ENCODE measurements around the gene ARHGAP18. TPM values are rescaled to one million over a fixed set of nuclear protein-coding genes. Genes with fewer than 3 reads are reported as not detected.
"Not testable (repeated sequence)": the region's sequence is repeated elsewhere in the genome, so short reads cannot be mapped to it uniquely, and the experiment has no call there.

ARHGAP18 gene
- total and polyA plus RNA-seq, 2 donors: 4.9 to 39.5 TPM

DNA sequence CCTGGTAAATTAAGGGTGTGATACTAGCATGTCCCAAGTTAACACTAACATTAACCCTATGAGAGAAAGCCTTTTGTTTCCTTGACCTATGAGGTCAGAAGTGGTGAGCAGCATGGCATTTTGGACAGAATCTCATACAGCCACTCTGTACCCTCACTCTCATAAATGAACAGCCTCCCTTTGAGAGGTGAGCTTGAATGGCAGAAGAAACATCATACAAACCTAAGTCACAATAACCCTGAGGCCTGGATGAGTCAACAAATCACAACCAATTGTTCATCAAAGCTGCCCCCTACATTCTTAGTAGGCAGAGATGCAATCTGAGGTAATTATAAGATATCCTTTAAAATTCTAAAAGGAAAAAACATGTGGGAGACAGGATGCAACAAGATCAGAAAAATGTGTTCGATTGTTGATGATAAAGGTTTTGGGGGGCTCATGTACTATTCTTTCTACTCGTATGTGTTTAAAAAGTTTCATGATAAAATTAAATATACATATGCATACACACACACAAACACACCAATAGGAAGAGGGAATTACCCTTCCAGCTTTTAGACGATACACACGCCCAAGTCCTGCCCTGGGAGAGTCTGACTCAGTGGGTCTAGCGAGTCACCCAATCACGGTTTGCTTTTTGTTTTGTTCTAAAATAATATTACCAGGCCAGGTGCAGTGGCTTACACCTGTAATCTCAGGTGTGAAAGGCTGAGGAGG, 117.3 kb downstream of the ARHGAP18 start:
- Histone ChIP-seq H3K4me3 (ENCODE audit: low read depth, low read length) (no peak overlapping the region), H3K36me3 (ENCODE audit: insufficient read depth) (no peaks in the 10 kb centered on the region), H3K4me1 (ENCODE audit: insufficient read depth) (no peaks in the 10 kb centered on the region), H3K27ac (ENCODE audit: low read depth) (no peak overlapping the region)
- 81% methylated on average over 6 of the region's 6 CpGs for WGBS
- no peak for DNase-seq (ENCODE audit: extremely low spot score)

DNA sequence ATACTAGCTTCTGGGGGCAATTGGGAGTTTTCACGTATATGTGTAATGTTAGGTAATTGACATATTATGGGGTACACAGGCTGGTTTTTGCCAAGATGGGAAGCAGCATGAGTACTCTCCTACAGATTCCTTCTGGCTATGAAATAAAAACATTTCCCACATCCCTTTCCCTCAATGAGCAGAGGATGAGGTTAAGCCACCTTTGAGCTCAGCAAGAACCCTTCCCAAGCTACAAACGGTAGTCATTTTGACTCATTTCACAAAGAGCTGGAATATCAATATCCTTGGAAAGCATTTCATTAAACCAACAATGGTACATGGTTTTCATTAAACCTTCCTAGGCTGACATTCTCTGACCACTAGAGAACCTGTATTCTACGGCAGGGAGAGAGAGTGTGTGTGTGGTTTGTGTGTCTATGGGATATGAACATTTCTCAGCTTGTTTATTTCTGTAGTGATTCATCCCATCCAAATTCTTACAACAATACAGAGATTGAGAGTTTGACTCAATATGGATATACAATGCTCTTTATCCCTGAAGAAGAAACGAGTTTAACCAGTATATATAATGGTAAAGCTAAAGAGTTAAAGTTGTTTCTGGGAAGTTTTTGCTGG, 119.5 kb downstream of the ARHGAP18 start:
- DNase-seq (ENCODE audit: extremely low spot score): no peak
- Histone ChIP-seq H3K4me1 (ENCODE audit: insufficient read depth) (no peaks in the 10 kb centered on the region), H3K4me3 (ENCODE audit: low read depth, low read length) (no peak overlapping the region), H3K36me3 (ENCODE audit: insufficient read depth) (no peaks in the 10 kb centered on the region), H3K27ac (ENCODE audit: low read depth) (no peak overlapping the region)
- 88% methylated on average over 4 of the region's 4 CpGs for WGBS

DNA sequence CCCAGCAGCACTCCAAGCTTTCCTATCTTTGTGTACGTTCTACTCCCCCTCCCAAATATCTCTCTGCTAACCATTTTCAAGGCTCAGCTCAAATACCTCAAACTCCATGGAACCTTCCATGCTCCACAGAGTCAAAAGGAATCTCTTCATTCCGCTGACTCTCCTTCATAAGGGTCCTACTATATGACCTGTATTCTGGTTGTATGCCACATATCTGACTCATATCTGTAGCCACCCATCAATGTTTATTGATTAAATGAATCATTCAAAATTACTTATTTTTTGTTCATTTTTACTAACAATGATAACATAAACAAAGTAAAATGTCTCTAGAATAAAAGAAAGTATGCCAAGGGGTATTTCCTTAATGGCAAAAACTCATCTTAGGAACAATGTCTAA, 123.2 kb downstream of the ARHGAP18 start:
- no peak for DNase-seq (ENCODE audit: extremely low spot score)
- no peaks in the 10 kb centered on the region for H3K4me1 ChIP-seq (ENCODE audit: insufficient read depth)
- no peak overlapping the region for H3K27ac ChIP-seq (ENCODE audit: low read depth)
- 86% methylated on average over 2 of the region's 2 CpGs for WGBS
- H3K4me3 ChIP-seq (ENCODE audit: low read depth, low read length): no peak overlapping the region
- H3K36me3 ChIP-seq (ENCODE audit: insufficient read depth): peaks cover 2% of the 10 kb centered on the region

GRCh38 chr6:129583866-129584265, 126.1 kb downstream of the ARHGAP18 start:
- DNase-seq (ENCODE audit: extremely low spot score): peak; percentile 61
- H3K36me3 ChIP-seq (ENCODE audit: insufficient read depth): peaks cover 2% of the 10 kb centered on the region
- H3K27ac ChIP-seq (ENCODE audit: low read depth): no peak overlapping the region
- H3K4me3 ChIP-seq (ENCODE audit: low read depth, low read length): no peak overlapping the region
- WGBS: 68% methylated on average over 7 of the region's 7 CpGs
- H3K4me1 ChIP-seq (ENCODE audit: insufficient read depth): no peaks in the 10 kb centered on the region

GRCh38 chr6:129578315-129578714, 131.7 kb downstream of the ARHGAP18 start:
- no peak for DNase-seq (ENCODE audit: extremely low spot score)
- peaks cover 2% of the 10 kb centered on the region for H3K36me3 ChIP-seq (ENCODE audit: insufficient read depth)
- H3K27ac ChIP-seq (ENCODE audit: low read depth): no peak overlapping the region
- H3K4me1 ChIP-seq (ENCODE audit: insufficient read depth): no peaks in the 10 kb centered on the region
- WGBS: 53% methylated on average over 1 of the region's 1 CpG
- H3K4me3 ChIP-seq (ENCODE audit: low read depth, low read length): no peak overlapping the region

GRCh38 chr6:129577691-129578090, 132.3 kb downstream of the ARHGAP18 start:
- no peak overlapping the region for H3K27ac ChIP-seq (ENCODE audit: low read depth)
- no peak overlapping the region for H3K4me3 ChIP-seq (ENCODE audit: low read depth, low read length)
- no peak for DNase-seq (ENCODE audit: extremely low spot score)
- 83% methylated on average over 3 of the region's 3 CpGs for WGBS
- H3K4me1 ChIP-seq (ENCODE audit: insufficient read depth): no peaks in the 10 kb centered on the region
- H3K36me3 ChIP-seq (ENCODE audit: insufficient read depth): peaks cover 1% of the 10 kb centered on the region

DNA sequence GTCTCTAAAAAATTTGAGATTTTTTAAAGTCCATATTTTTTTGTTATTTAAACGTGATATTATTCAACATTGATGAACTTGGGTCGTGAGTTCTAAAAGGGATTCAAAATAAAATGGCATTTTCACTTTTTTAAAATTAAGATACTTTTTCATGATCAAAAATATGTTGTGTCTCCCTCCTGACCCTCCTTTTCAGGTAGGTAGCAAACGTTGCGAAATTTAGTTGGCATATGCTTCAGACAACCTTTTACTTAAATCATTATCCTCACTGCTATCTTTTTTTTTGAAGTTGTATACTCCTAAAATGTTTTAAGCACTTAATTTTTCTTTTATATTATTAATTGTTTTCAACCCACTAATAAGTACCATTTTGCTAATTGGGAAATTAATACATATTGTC, 133.5 kb downstream of the ARHGAP18 start:
- Histone ChIP-seq H3K27ac (ENCODE audit: low read depth) (no peak overlapping the region), H3K4me1 (ENCODE audit: insufficient read depth) (no peaks in the 10 kb centered on the region), H3K4me3 (ENCODE audit: low read depth, low read length) (no peak overlapping the region), H3K36me3 (ENCODE audit: insufficient read depth) (no peaks in the 10 kb centered on the region)
- DNase-seq (ENCODE audit: extremely low spot score): no peak
- WGBS: 90% methylated on average over 4 of the region's 4 CpGs

DNA sequence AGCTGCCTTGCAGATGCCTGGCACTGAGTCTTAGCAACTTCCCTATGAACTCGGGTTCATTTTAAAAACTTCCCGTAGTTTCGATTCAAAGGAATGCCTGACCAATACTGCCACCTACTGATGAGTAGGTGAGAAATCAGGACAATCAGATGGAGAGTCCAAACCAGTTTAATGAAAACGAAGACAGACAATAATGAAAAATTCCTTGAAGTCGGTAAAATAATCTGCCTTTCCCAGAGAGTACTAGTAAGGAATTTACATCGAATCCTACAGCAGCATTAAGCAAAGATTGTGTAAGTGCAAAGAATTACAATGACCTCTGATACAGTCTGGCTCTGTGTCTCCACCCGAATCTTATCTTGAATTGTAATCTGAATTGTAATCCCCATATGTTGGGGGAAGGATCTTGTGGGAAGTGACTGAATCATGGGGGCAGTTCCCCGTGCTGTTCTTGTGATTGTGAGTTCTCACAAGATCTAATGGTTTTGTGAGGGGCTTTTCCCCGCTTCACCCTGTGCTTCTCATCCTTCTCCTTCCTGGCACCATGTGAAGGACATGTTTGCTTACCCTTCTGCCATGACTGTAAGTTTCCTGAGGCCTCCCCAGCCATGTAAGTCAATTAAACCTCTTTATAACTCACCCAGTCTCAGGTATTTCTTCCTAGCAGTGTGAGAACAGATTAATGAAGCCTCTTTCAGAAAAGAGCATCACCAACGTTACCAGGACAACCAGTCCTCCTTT, 134.4 kb downstream of the ARHGAP18 start:
- H3K36me3 ChIP-seq (ENCODE audit: insufficient read depth): no peaks in the 10 kb centered on the region
- DNase-seq (ENCODE audit: extremely low spot score): no peak
- H3K4me3 ChIP-seq (ENCODE audit: low read depth, low read length): no peak overlapping the region
- no peak overlapping the region for H3K27ac ChIP-seq (ENCODE audit: low read depth)
- WGBS: 27% methylated on average over 10 of the region's 10 CpGs
- no peaks in the 10 kb centered on the region for H3K4me1 ChIP-seq (ENCODE audit: insufficient read depth)

DNA sequence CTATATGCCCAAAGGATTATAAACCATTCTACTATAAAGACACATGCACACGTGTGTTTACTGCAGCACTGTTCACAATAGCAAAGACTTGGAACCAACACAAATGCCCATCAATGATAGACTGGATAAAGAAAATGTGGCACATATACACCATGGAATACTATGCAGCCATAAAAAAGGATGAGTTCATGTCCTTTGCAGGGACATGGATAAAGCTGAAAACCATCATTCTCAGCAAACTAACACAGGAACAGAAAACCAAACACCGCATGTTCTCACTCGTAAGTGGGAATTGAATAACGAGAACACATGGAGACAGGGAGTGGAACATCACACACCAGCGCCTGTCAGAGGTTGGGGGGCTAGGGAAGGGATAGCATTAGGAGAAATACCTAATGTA, 135.4 kb downstream of the ARHGAP18 start:
- WGBS: 94% methylated on average over 5 of the region's 5 CpGs
- not testable (repeated sequence) for DNase-seq (ENCODE audit: extremely low spot score); H3K27ac ChIP-seq (ENCODE audit: low read depth); H3K36me3 ChIP-seq (ENCODE audit: insufficient read depth); H3K4me3 ChIP-seq (ENCODE audit: low read depth, low read length); H3K4me1 ChIP-seq (ENCODE audit: insufficient read depth)

- H3K4me3 ChIP-seq (ENCODE audit: low read depth, low read length); DNase-seq (ENCODE audit: extremely low spot score); H3K27ac ChIP-seq (ENCODE audit: low read depth); H3K36me3 ChIP-seq (ENCODE audit: insufficient read depth); H3K4me1 ChIP-seq (ENCODE audit: insufficient read depth): not testable (repeated sequence)
- whole genome bisulfite sequencing: 95% methylated on average over 1 of the region's 1 CpG
Observed at GRCh38 chr6:129570929-129571328, 139.0 kb downstream of the ARHGAP18 start.

- Histone ChIP-seq H3K4me1 (ENCODE audit: insufficient read depth) (no peaks in the 10 kb centered on the region), H3K36me3 (ENCODE audit: insufficient read depth) (no peaks in the 10 kb centered on the region), H3K27ac (ENCODE audit: low read depth) (no peak overlapping the region), H3K4me3 (ENCODE audit: low read depth, low read length) (no peak overlapping the region)
- 91% methylated on average over 4 of the region's 4 CpGs for WGBS
- DNase-seq (ENCODE audit: extremely low spot score): no peak
Observed at GRCh38 chr6:129568015-129568414, 142.0 kb downstream of the ARHGAP18 start.

- no peak overlapping the region for H3K4me3 ChIP-seq (ENCODE audit: low read depth, low read length)
- WGBS: 82% methylated on average over 5 of the region's 5 CpGs
Observed at GRCh38 chr6:129567374-129567773, 142.6 kb downstream of the ARHGAP18 start.

DNA sequence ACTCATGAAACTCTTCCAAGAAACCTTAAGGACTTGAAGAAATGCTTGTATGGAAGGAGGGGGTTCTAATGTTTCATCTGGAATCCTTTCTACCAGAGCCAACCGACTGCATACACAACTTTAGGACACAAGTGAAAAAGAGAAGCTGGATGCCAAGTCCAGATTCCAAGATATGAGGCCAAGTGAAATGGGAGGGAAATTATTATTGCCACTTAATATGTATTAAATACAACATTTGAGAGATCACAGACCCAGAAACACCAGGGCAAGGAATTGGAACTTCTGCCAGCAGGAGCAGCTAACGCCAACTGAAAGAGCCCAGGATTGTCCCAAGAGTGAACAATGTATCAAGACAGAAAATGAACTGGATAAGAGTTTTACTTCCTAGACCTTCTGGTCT, 144.2 kb downstream of the ARHGAP18 start:
- no peaks in the 10 kb centered on the region for H3K36me3 ChIP-seq (ENCODE audit: insufficient read depth)
- DNase-seq (ENCODE audit: extremely low spot score): no peak
- no peak overlapping the region for H3K27ac ChIP-seq (ENCODE audit: low read depth)
- no peaks in the 10 kb centered on the region for H3K4me1 ChIP-seq (ENCODE audit: insufficient read depth)
- WGBS: 41% methylated on average over 2 of the region's 2 CpGs
- no peak overlapping the region for H3K4me3 ChIP-seq (ENCODE audit: low read depth, low read length)

More at GRCh38 chr6:129567374-129567773, 142.6 kb downstream of the ARHGAP18 start:
- no peak overlapping the region for H3K27ac ChIP-seq (ENCODE audit: low read depth)
- no peaks in the 10 kb centered on the region for H3K36me3 ChIP-seq (ENCODE audit: insufficient read depth)
- DNase-seq (ENCODE audit: extremely low spot score): no peak
- H3K4me1 ChIP-seq (ENCODE audit: insufficient read depth): no peaks in the 10 kb centered on the region

GRCh38 chr6:129565366-129565765, 144.6 kb downstream of the ARHGAP18 start:
- Histone ChIP-seq H3K4me3 (ENCODE audit: low read depth, low read length) (no peak overlapping the region), H3K4me1 (ENCODE audit: insufficient read depth) (no peaks in the 10 kb centered on the region), H3K36me3 (ENCODE audit: insufficient read depth) (no peaks in the 10 kb centered on the region), H3K27ac (ENCODE audit: low read depth) (no peak overlapping the region)
- WGBS: 83% methylated on average over 4 of the region's 4 CpGs
- DNase-seq (ENCODE audit: extremely low spot score): no peak
